Chondrocyte (in vitro differentiated cells): Measurements from ENCODE around the gene AP3S2. TPM values are rescaled to one million over a fixed set of nuclear protein-coding genes. Genes with fewer than 3 reads are reported as not detected.
"Not testable (repeated sequence)": the region's sequence is repeated elsewhere in the genome, so short reads cannot be mapped to it uniquely, and the experiment has no call there.

Experiments used
- DNase-seq: peaks from one replicate; pipeline ENCODE4 v3.0.0; 2021; ENCODE audit warnings: mixed read lengths, low spot score
- H3K27ac Mint-ChIP-seq: one replicate; pipeline ENCODE4 v1.8.0; 2021; ENCODE audit warnings: mild to moderate bottlenecking, moderate library complexity, mixed read lengths; ENCODE audit not compliant: unreplicated experiment
- H3K27me3 Mint-ChIP-seq: 2 replicates; pipeline ENCODE4 v1.8.0; 2021; ENCODE audit warnings: low read depth, mixed read lengths
- H3K36me3 Mint-ChIP-seq: 2 replicates; pipeline ENCODE4 v1.8.0; 2021; ENCODE audit warnings: low read depth, mixed read lengths
- H3K4me1 Mint-ChIP-seq: 2 replicates; pipeline ENCODE4 v1.8.0; 2021; ENCODE audit warnings: low read depth, mild to moderate bottlenecking, mixed read lengths
- H3K4me3 Mint-ChIP-seq: one replicate; pipeline ENCODE4 v1.8.0; 2021; ENCODE audit warnings: mild to moderate bottlenecking, moderate library complexity, mixed read lengths; ENCODE audit not compliant: unreplicated experiment
- H3K9me3 Mint-ChIP-seq: 2 replicates; pipeline ENCODE4 v1.8.0; 2021; ENCODE audit warnings: low read depth, mixed read lengths
- CTCF ChIP-seq: fragments of 200-600 bp; sonication (generic); IDR thresholded peaks from 2 replicates; pipeline ENCODE4 v1.5.0; 2021; ENCODE audit warnings: antibody characterized with exemption, mild to moderate bottlenecking, moderate library complexity
- total RNA-seq: library from RNA; stranded (reverse); gene quantifications from 3 replicates; pipeline ENCODE4 v1.2.1, GENCODE V29; 2021

Gene AP3S2
- total RNA-seq, 1 donor from 2014 or later = 24.4 TPM

GRCh38 chr15:89857673-89858072 lies 36.1 kb downstream of the AP3S2 start:
- Mint-ChIP-seq H3K4me1 (no peaks in the 10 kb centered on the region), H3K9me3 (no peaks in the 10 kb centered on the region), H3K27me3 (no peaks in the 10 kb centered on the region), H3K36me3 (peaks cover 7% of the 10 kb centered on the region), H3K27ac (no peak overlapping the region), H3K4me3 (no peak overlapping the region)
- no peak for TF ChIP-seq CTCF
- no peak for DNase-seq

GRCh38 chr15:89855948-89856347 lies 37.8 kb downstream of the AP3S2 start:
- no peak for TF ChIP-seq CTCF
- no peak overlapping the region for H3K4me3 Mint-ChIP-seq
- peaks cover 9% of the 10 kb centered on the region for H3K36me3 Mint-ChIP-seq
- peaks cover 16% of the 10 kb centered on the region for H3K4me1 Mint-ChIP-seq
- H3K9me3 Mint-ChIP-seq = no peaks in the 10 kb centered on the region
- DNase-seq = no peak
- no peak overlapping the region for H3K27ac Mint-ChIP-seq
- H3K27me3 Mint-ChIP-seq = no peaks in the 10 kb centered on the region

GRCh38 chr15:89854863-89855262 lies 38.9 kb downstream of the AP3S2 start:
- H3K4me3 Mint-ChIP-seq, H3K27ac Mint-ChIP-seq, H3K27me3 Mint-ChIP-seq, H3K9me3 Mint-ChIP-seq, DNase-seq: not testable (repeated sequence)
- peaks cover 23% of the 10 kb centered on the region for H3K4me1 Mint-ChIP-seq
- H3K36me3 Mint-ChIP-seq = peaks cover 11% of the 10 kb centered on the region

DNA sequence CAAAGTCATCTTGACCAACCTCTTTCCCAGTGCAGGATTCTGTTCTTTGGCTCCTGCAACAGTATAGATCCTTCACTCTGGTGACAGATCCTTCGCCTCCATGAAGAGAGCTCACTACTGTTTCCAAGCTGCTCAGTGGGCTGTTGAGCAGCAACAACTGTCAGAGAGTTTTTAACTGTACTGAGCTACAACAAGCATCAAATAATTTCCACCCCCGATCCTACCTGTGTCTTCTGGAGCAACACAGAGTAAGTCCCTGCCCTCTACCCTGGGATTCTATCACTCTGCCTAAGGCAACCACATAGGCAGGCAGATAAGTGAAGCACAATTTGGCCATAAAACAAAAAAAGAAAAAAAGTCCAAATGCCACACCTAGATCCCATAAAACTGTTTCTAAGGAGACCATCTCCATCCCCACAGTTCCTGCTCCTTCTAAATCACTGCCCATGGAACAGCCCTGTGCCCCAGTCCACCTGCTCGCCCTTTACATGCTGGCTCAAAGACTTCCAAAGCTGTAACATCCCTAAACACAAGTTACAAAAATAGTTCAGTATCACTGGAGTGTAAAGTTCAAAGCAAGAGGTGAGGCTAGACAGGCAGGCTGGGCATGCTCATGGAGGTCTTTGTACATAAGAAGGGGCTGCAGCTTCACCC lies 41.3 kb downstream of the AP3S2 start:
- no peaks in the 10 kb centered on the region for H3K27me3 Mint-ChIP-seq
- H3K4me1 Mint-ChIP-seq = peaks cover 46% of the 10 kb centered on the region
- DNase-seq = no peak
- H3K27ac Mint-ChIP-seq = no peak overlapping the region
- H3K4me3 Mint-ChIP-seq = no peak overlapping the region
- no peak for TF ChIP-seq CTCF
- peaks cover 8% of the 10 kb centered on the region for H3K36me3 Mint-ChIP-seq
- H3K9me3 Mint-ChIP-seq = no peaks in the 10 kb centered on the region

- DNase-seq = no peak
- H3K4me3 Mint-ChIP-seq = no peak overlapping the region
- H3K36me3 Mint-ChIP-seq = peaks cover 8% of the 10 kb centered on the region
- no peaks in the 10 kb centered on the region for H3K9me3 Mint-ChIP-seq
- no peaks in the 10 kb centered on the region for H3K27me3 Mint-ChIP-seq
- H3K4me1 Mint-ChIP-seq = peaks cover 49% of the 10 kb centered on the region
- TF ChIP-seq CTCF = no peak
- peak overlapping the region; percentile 13 for H3K27ac Mint-ChIP-seq
These were observed 42.0 kb downstream of the AP3S2 start for GRCh38 chr15:89851673-89852341.

DNA sequence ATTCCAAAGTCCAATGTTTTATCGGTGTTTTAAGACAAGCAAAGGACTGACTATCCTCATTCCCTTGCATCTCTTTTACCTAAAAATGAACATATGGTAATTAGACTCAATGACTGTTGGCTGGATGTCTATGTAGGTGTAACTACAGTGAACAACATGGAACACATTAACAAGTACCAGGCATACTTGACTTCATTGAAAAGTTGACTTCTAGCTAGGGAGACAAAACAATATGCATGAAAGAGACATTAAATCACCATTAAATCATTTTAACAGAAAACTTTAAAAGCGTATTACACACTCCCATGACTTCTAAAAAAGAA lies 44.9 kb downstream of the AP3S2 start:
- Mint-ChIP-seq H3K36me3 (peaks cover 7% of the 10 kb centered on the region), H3K4me3 (no peak overlapping the region), H3K9me3 (no peaks in the 10 kb centered on the region), H3K4me1 (peaks cover 74% of the 10 kb centered on the region), H3K27ac (peak overlapping the region; percentile 86), H3K27me3 (no peaks in the 10 kb centered on the region)
- no peak for TF ChIP-seq CTCF
- no peak for DNase-seq
